GM15510 (cell line): Measurements from ENCODE around the gene MYOZ1.

Experiments
- POLR2A ChIP-seq: IDR thresholded peaks from 3 replicates; pipeline ENCODE4 v1.6.1; 2011; ENCODE audit warnings: borderline replicate concordance; ENCODE audit not compliant: insufficient read length; ENCODE audit errors: extremely low read depth

The MYOZ1 gene

GRCh38 chr10:73593812-73594211, 47.5 kb downstream of the MYOZ1 start:
- no peak for TF ChIP-seq POLR2A

- TF ChIP-seq POLR2A = no peak
Observed at GRCh38 chr10:73593110-73593509, 48.2 kb downstream of the MYOZ1 start.

GRCh38 chr10:73591935-73592699, 49.2 kb downstream of the MYOZ1 start:
- no peak for TF ChIP-seq POLR2A

- TF ChIP-seq POLR2A = no peak
Observed at GRCh38 chr10:73590881-73591799, 50.1 kb downstream of the MYOZ1 start, which contains the start of gene USP54. Gene USP54, minus strand, starts transcription at chr10:73591342. Its CDS starts 15,684 bp downstream, at chr10:73575658.

GRCh38 chr10:73589563-73590126, 51.6 kb downstream of the MYOZ1 start:
- TF ChIP-seq POLR2A = no peak

- TF ChIP-seq POLR2A = no peak
Observed at GRCh38 chr10:73588656-73589055, 52.6 kb downstream of the MYOZ1 start.

GRCh38 chr10:73586583-73586984, 54.7 kb downstream of the MYOZ1 start:
- no peak for TF ChIP-seq POLR2A

GRCh38 chr10:73585327-73585726, 55.9 kb downstream of the MYOZ1 start:
- no peak for TF ChIP-seq POLR2A

- no peak for TF ChIP-seq POLR2A
Observed at GRCh38 chr10:73584737-73585136, 56.5 kb downstream of the MYOZ1 start.

- no peak for TF ChIP-seq POLR2A
Observed at GRCh38 chr10:73581918-73582317, 59.4 kb downstream of the MYOZ1 start.
